ENCODE results near the gene KIDINS220.

GRCh38 chr2:8796878-8797550, 40.4 kb downstream of the KIDINS220 start:
- no peak for TF ChIP-seq CTCF (IDR thresholded peaks at IDR 0.05; ENCODE audit: borderline replicate concordance, extremely low read depth, low read length, poor library complexity, severe bottlenecking)
- TF ChIP-seq EZH2 (IDR thresholded peaks at IDR 0.05; ENCODE audit: borderline replicate concordance, low read depth, low read length, severe bottlenecking): no peak
